HepG2 (cell line): Measurements from ENCODE around the gene IRF7. TPM values are rescaled to one million over a fixed set of nuclear protein-coding genes. Genes with fewer than 3 reads are reported as not detected.

Experiments
- CC2D1A ChIP-seq: sonication (generic); formaldehyde crosslinking; IDR thresholded peaks from 2 replicates; pipeline ENCODE4 v1.8.1; 2023; ENCODE audit warnings: mild to moderate bottlenecking, missing genetic modification reagents
- GZF1 ChIP-seq: sonication (generic); formaldehyde crosslinking; IDR thresholded peaks from 2 replicates; pipeline ENCODE4 v1.5.1; 2020; ENCODE audit warnings: mild to moderate bottlenecking, missing genetic modification reagents
- KAT2B ChIP-seq: fragments of 150-350 bp; IDR thresholded peaks from 2 replicates; pipeline ENCODE4 v1.6.1; 2014; ENCODE audit warnings: low read depth, low read length, borderline replicate concordance
- KMT2B ChIP-seq: IDR thresholded peaks from 2 replicates; pipeline ENCODE4 v1.6.1; 2016; ENCODE audit warnings: missing genetic modification reagents, missing compliant biosample characterization
- MXD1 ChIP-seq: sonication (generic); formaldehyde crosslinking; IDR thresholded peaks from 2 replicates; pipeline ENCODE4 v1.4.0; 2020; ENCODE audit warnings: mild to moderate bottlenecking, missing genetic modification reagents
- MXD3 ChIP-seq: IDR thresholded peaks from 2 replicates; pipeline ENCODE4 v1.6.1; 2016; ENCODE audit warnings: mild to moderate bottlenecking, missing biosample characterization, missing genetic modification reagents
- SIX4 ChIP-seq: sonication (generic); formaldehyde crosslinking; IDR thresholded peaks from 2 replicates; pipeline ENCODE4 v1.4.0; 2020; ENCODE audit warnings: missing genetic modification reagents
- SP5 ChIP-seq: IDR thresholded peaks from 2 replicates; pipeline ENCODE4 v1.6.1; 2016; ENCODE audit warnings: low read depth, borderline replicate concordance
- ZHX2 ChIP-seq, 2 experiments: sonication (generic) in 1 of 2; formaldehyde crosslinking in 1 of 2; IDR thresholded peaks; 2 replicates each; pipeline versions ENCODE4 v1.6.1 to v1.9.0; 2014 to 2022; ENCODE audit warnings: antibody characterized with exemption in 1 of 2, borderline replicate concordance in 1 of 2, inconsistent platforms in 1 of 2, low read depth in 1 of 2, missing genetic modification reagents in 1 of 2
- ZNF407 ChIP-seq: sonication (generic); formaldehyde crosslinking; IDR thresholded peaks from one replicate; pipeline ENCODE4 v1.5.1; 2020; ENCODE audit warnings: mild to moderate bottlenecking, missing genetic modification reagents; ENCODE audit errors: not compliant biosample characterization
- ZNF414 ChIP-seq: sonication (generic); formaldehyde crosslinking; IDR thresholded peaks from 2 replicates; pipeline ENCODE4 v1.5.0; 2020; ENCODE audit warnings: missing genetic modification reagents
- ZNF761 ChIP-seq: sonication (generic); formaldehyde crosslinking; conservative IDR thresholded peaks from 2 replicates; pipeline ENCODE4 v1.4.0; 2020; ENCODE audit warnings: mild to moderate bottlenecking, missing genetic modification reagents
- ZSCAN29 ChIP-seq: sonication (generic); formaldehyde crosslinking; conservative IDR thresholded peaks from 2 replicates; pipeline ENCODE4 v1.4.0; 2020; ENCODE audit warnings: mild to moderate bottlenecking, missing genetic modification reagents
- polyA plus RNA-seq, 8 experiments: library from polyadenylated mRNA; depleted of rRNA in 3 of 8; stranded (reverse) in 7 of 8; unstranded in 1 of 8; fragments of >200 nt; fragmentation: Illumina TruSeq in 4 of 8; extraction: Trizol in 4 of 8; gene quantifications; 2 replicates each; pipeline versions ENCODE4 v1.2.1 to v1.2.3, GENCODE V29; 2011 to 2016; ENCODE audit warnings: low read depth in 4 of 8, missing spikeins in 1 of 8, mixed read lengths in 1 of 8; ENCODE audit not compliant: insufficient read depth in 1 of 8
- total RNA-seq, 5 experiments: library from RNA; depleted of rRNA; stranded (reverse); fragments of >200 nt; fragmentation: Illumina TruSeq; extraction: Trizol; gene quantifications; 2 replicates each; pipeline ENCODE4 v1.2.3, GENCODE V29; 2016; ENCODE audit warnings: low read depth in 1 of 5

Gene IRF7
- total and polyA plus RNA-seq, 2 of the 13 experiments (the other 11 are each of a cell fraction or from before 2014, with no cell fraction given) = not detected

GRCh38 chr11:655036-655726 is 39.4 kb upstream of the IRF7 start (continued):
- no peak for TF ChIP-seq ZNF407 (CRISPR knock-in tag)
- TF ChIP-seq KMT2B (CRISPR knock-in tag) = no peak
- 0 out of 2 replicates have a peak, but pooled peaks have one; percentile 36 for TF ChIP-seq ZNF761
- no peak for TF ChIP-seq ZHX2 (IDR thresholded peaks at IDR 0.05; ENCODE audit: low read depth)
- TF ChIP-seq ZHX2 (CRISPR knock-in tag; IDR thresholded peaks at IDR 0.05; ENCODE audit: borderline replicate concordance) = no peak
- TF ChIP-seq MXD1 (CRISPR knock-in tag) = no peak
- no peak for TF ChIP-seq ZSCAN29 (CRISPR knock-in tag)
- no peak for TF ChIP-seq GZF1 (CRISPR knock-in tag)
- TF ChIP-seq CC2D1A = no peak
- TF ChIP-seq SIX4 (CRISPR knock-in tag) = no peak
- no peak for TF ChIP-seq ZNF414 (CRISPR knock-in tag)
- TF ChIP-seq SP5 (CRISPR knock-in tag) = no peak
- TF ChIP-seq KAT2B = no peak
- TF ChIP-seq MXD3 (CRISPR knock-in tag) = no peak
